ENCODE measurements around the gene AGFG1. TPM values are rescaled to one million over a fixed set of nuclear protein-coding genes. Genes with fewer than 3 reads are reported as not detected.

Gene AGFG1
- total RNA-seq, 1 donor from 2014 or later: 49.5 TPM

GRCh38 chr2:227551836-227552235 lies 79.9 kb downstream of the AGFG1 start:
- TF ChIP-seq, protein P1, sequence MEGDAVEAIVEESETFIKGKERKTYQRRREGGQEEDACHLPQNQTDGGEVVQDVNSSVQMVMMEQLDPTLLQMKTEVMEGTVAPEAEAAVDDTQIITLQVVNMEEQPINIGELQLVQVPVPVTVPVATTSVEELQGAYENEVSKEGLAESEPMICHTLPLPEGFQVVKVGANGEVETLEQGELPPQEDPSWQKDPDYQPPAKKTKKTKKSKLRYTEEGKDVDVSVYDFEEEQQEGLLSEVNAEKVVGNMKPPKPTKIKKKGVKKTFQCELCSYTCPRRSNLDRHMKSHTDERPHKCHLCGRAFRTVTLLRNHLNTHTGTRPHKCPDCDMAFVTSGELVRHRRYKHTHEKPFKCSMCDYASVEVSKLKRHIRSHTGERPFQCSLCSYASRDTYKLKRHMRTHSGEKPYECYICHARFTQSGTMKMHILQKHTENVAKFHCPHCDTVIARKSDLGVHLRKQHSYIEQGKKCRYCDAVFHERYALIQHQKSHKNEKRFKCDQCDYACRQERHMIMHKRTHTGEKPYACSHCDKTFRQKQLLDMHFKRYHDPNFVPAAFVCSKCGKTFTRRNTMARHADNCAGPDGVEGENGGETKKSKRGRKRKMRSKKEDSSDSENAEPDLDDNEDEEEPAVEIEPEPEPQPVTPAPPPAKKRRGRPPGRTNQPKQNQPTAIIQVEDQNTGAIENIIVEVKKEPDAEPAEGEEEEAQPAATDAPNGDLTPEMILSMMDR (IDR thresholded peaks at IDR 0.05): no peak
- H3K27ac Mint-ChIP-seq (ENCODE audit: unreplicated experiment): no peak overlapping the region
- no peaks in the 10 kb centered on the region for H3K27me3 Mint-ChIP-seq (ENCODE audit: low read depth)
- H3K36me3 Mint-ChIP-seq (ENCODE audit: low read depth): peaks cover 17% of the 10 kb centered on the region
- no peak for DNase-seq (ENCODE audit: low spot score)
- no peaks in the 10 kb centered on the region for H3K9me3 Mint-ChIP-seq (ENCODE audit: low read depth)
- H3K4me1 Mint-ChIP-seq (ENCODE audit: low read depth): peaks cover 5% of the 10 kb centered on the region
- H3K4me3 Mint-ChIP-seq (ENCODE audit: unreplicated experiment): no peak overlapping the region

GRCh38 chr2:227562581-227562980 lies 90.6 kb downstream of the AGFG1 start:
- Mint-ChIP-seq H3K4me1 (ENCODE audit: low read depth) (no peaks in the 10 kb centered on the region), H3K27me3 (ENCODE audit: low read depth) (no peaks in the 10 kb centered on the region), H3K9me3 (ENCODE audit: low read depth) (no peaks in the 10 kb centered on the region), H3K27ac (ENCODE audit: unreplicated experiment) (no peak overlapping the region), H3K36me3 (ENCODE audit: low read depth) (peaks cover 12% of the 10 kb centered on the region), H3K4me3 (ENCODE audit: unreplicated experiment) (no peak overlapping the region)
- DNase-seq (ENCODE audit: low spot score): no peak
- TF ChIP-seq, protein P1 (IDR thresholded peaks at IDR 0.05): no peak

- H3K4me3 Mint-ChIP-seq (ENCODE audit: unreplicated experiment): no peak overlapping the region
- H3K27ac Mint-ChIP-seq (ENCODE audit: unreplicated experiment): no peak overlapping the region
- TF ChIP-seq, protein P1 (IDR thresholded peaks at IDR 0.05): no peak
- peaks cover 12% of the 10 kb centered on the region for H3K36me3 Mint-ChIP-seq (ENCODE audit: low read depth)
- peaks cover 1% of the 10 kb centered on the region for H3K4me1 Mint-ChIP-seq (ENCODE audit: low read depth)
- no peaks in the 10 kb centered on the region for H3K9me3 Mint-ChIP-seq (ENCODE audit: low read depth)
- no peaks in the 10 kb centered on the region for H3K27me3 Mint-ChIP-seq (ENCODE audit: low read depth)
- no peak for DNase-seq (ENCODE audit: low spot score)
Measured at GRCh38 chr2:227565080-227565479, 93.1 kb downstream of the AGFG1 start.

- Mint-ChIP-seq H3K4me1 (ENCODE audit: low read depth) (peaks cover 11% of the 10 kb centered on the region), H3K4me3 (ENCODE audit: unreplicated experiment) (no peak overlapping the region), H3K27ac (ENCODE audit: unreplicated experiment) (no peak overlapping the region), H3K9me3 (ENCODE audit: low read depth) (no peaks in the 10 kb centered on the region), H3K36me3 (ENCODE audit: low read depth) (peaks cover 10% of the 10 kb centered on the region), H3K27me3 (ENCODE audit: low read depth) (no peaks in the 10 kb centered on the region)
- TF ChIP-seq, protein P1 (IDR thresholded peaks at IDR 0.05): no peak
- no peak for DNase-seq (ENCODE audit: low spot score)
Measured at GRCh38 chr2:227566012-227566411, 94.1 kb downstream of the AGFG1 start.

- no peak for DNase-seq (ENCODE audit: low spot score)
- Mint-ChIP-seq H3K36me3 (ENCODE audit: low read depth) (peaks cover 10% of the 10 kb centered on the region), H3K4me3 (ENCODE audit: unreplicated experiment) (no peak overlapping the region), H3K4me1 (ENCODE audit: low read depth) (peaks cover 11% of the 10 kb centered on the region), H3K27ac (ENCODE audit: unreplicated experiment) (no peak overlapping the region), H3K9me3 (ENCODE audit: low read depth) (no peaks in the 10 kb centered on the region), H3K27me3 (ENCODE audit: low read depth) (no peaks in the 10 kb centered on the region)
- TF ChIP-seq, protein P1 (IDR thresholded peaks at IDR 0.05): no peak
Measured at GRCh38 chr2:227568852-227569169, 96.9 kb downstream of the AGFG1 start.
